ENCODE measurements around the gene SLC22A3.
A peak's percentile ranks its signal among the peaks of the same experiment; 100 is the strongest.
"Not testable (repeated sequence)": the region's sequence is repeated elsewhere in the genome, so short reads cannot be mapped to it uniquely, and the experiment has no call there.

SLC22A3 gene

DNA sequence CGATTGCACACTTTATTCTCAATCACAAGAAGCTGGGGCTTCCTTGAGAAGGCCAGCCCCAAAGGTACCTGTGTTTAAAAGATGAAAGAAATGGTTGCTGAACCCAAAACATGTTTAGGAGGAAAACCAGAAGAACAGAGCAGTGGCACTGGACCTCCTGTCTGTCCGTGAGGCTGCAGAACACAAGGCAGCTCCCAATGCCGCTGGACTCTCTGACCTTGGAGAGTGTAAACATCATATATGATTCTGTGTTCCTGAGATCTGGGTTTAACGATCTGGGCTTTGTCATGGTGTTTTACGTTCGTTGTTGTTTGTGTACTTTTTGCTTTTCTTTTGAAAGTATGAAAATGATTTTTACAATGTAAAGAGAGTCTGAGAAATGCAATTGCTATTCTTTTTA, 106.1 kb downstream of the SLC22A3 start:
- DNase-seq, result no peak

GRCh38 chr6:160455081-160455480, 106.9 kb downstream of the SLC22A3 start:
- DNase-seq, result no peak

- DNase-seq, result peak; percentile 30 to 53
Observed at GRCh38 chr6:160455541-160456213, 107.5 kb downstream of the SLC22A3 start.

- no peak for DNase-seq
Observed at GRCh38 chr6:160456214-160456546, 108.0 kb downstream of the SLC22A3 start.

DNA sequence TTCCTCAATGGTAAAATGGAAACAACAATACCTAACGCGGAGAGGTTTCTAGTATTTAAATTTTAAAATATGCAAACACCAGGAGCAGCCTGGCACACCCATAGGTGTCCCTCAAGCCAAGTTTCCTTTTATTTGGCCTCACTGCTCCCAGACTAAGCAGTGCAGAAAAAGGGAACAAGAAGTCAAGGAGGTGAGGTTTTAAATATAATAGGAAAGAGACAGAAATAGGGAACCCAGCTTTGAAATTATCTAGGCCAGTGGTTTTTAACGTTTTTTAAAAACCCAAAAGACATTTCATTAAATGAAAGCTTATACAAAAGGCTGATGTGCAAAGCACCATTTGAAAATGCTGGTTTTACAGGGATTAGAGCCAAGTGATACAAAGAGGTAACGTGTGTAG, 109.6 kb downstream of the SLC22A3 start:
- DNase-seq, result no peak

DNA sequence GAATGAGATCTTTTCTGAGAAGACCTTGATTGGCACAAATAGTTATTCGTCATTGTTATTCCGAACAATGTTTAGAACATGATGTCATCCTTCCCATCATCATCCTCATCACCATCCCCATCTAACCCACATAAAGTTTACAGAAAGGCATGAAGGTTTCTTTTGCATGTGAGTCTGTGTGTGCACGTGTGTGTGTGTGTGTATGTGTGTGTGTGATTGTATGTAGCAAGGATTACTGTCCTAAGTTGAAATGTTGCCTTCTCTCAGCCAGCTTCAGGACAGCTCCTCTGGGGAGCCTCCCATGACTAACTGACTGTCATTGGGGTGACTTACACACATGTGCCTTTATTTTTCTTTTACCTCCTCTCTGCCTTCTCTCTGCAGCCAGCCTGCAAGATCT, 113.5 kb downstream of the SLC22A3 start:
- DNase-seq, result no peak

- DNase-seq, result no peak
Observed at GRCh38 chr6:160462116-160462515, 113.9 kb downstream of the SLC22A3 start.

- no peak for DNase-seq
Observed at GRCh38 chr6:160462551-160463109, 114.5 kb downstream of the SLC22A3 start.

- DNase-seq, result no peak
Observed at GRCh38 chr6:160464744-160465143, 116.6 kb downstream of the SLC22A3 start.

- DNase-seq, result not testable (repeated sequence)
Observed at GRCh38 chr6:160467261-160467871, 119.2 kb downstream of the SLC22A3 start.

DNA sequence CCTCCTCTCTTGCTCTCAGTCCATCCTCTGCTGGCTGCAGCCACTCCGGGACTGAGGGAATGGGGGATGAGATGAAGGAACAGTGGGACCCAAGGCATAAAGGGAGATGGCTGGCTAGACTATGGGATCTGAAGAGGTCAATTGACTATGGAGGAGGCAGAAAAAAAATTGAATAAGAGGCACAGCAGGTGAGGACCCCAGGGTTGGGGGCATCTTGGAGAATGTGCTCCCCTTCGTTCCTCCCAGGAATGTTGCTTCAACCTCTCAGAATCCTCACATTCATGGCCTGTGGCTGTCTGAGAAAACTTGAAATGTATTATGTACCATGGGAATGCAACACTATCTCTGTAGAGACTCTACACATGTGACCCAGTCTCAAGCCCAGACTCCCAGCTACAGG, 121.0 kb downstream of the SLC22A3 start:
- no peak for DNase-seq

DNA sequence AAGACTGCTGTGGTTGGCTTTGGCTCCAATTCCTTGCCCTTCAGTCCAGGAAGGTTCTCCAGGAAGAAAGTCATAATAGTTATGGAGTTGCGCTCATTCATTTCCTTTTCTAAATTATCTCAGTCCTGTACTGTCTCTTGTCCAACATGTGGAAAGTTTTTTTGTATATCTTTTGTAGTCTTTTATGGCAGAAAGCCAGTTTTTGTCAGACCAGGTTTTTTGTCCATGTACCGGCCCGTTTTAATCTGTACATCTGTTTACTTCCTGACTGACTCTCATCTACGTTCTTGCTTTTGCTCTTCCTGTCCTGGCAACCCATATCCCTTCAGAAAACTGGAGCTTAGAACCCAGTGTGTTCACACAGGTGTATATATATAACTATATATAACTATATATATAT, 127.9 kb downstream of the SLC22A3 start:
- DNase-seq, result not testable (repeated sequence)

DNA sequence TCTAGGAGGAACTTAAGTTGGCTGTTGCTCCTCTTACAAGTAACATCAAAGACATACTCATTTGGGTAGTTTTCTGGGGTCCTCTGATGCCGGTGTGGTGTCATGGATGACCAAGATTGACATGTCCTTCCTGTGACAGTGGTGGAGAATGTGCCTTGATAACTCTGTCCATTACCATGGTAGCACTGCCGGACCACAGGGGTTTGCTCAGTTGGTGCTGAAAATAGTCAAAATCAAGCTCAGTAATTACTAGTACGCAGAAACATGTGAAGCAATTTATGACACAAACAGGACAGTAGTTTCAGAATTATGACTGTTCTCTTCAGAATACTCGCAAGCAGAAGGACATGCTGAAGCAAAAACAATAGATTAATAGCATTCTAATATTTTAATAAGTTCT, 128.9 kb downstream of the SLC22A3 start:
- not testable (repeated sequence) for DNase-seq

DNA sequence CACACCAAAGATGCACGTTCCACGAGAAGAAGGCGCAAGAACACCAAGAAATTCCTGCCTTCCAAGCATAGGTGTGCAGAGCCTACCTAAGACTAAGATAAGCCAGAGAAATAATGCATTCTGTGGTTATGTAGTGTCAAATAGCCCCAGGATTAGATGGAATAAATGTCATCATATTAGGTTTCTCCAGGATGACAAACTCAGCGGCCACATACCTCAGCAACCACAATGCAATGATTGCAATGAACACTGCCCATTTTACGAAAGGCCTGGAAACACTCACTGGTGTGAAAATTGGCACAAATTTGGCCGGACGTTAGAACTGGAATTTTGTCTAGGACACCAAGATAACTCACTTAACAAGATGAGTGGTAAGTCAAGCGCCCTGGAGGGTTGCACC, 129.7 kb downstream of the SLC22A3 start:
- DNase-seq, result no peak

GRCh38 chr6:160487116-160487515, 138.9 kb downstream of the SLC22A3 start:
- no peak for DNase-seq

GRCh38 chr6:160489091-160489490, 140.9 kb downstream of the SLC22A3 start:
- no peak for DNase-seq

DNA sequence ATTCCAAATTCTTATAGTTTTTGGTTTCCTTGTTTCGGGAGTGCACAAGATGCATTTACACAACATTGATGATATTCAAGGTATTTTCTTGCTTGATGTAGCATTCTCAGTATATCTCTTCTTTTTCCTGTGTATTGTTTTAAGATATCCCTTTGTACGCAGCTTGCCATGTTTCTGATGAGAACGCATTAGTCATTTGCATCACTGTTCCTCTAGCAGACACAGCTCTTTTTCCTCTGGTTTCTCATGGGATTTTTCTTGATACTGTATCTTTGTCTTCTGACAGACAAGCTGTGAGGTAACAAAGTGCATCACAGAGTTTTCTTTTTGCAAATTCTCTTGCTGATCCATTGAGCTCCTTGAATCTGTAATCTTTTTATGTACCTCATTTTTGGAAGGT, 146.4 kb downstream of the SLC22A3 start:
- no peak for DNase-seq

DNA sequence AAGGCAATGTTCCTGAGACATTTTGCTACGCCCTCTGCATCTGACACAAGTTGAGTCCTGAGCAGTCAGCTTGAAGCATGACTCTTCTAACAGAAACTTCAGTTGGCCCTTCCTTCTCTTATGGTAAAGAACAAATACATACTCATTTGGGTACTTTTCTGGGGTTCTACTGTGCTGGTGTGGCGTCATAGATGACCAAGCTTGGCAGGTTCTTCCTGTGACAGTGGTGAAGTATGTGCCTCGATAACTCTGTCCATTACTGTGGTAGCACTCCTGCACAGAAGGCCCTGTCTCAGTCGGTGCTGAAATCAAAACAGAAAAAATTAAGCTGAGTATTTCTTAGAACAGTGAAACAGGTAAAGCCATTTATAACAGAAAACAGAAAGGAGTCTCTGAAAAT, 152.5 kb downstream of the SLC22A3 start:
- no peak for DNase-seq
